ENCODE data around the gene CALHM3.

CALHM3 gene

GRCh38 chr10:103442031-103442461, 37.0 kb downstream of the CALHM3 start:
- TF ChIP-seq TAF1 (IDR thresholded peaks at IDR 0.05; ENCODE audit: borderline replicate concordance, low read depth, low read length) (no peak), POLR2AphosphoS5 (IDR thresholded peaks at IDR 0.05; ENCODE audit: low read depth, low read length) (no peak), POLR2A (IDR thresholded peaks at IDR 0.05; ENCODE audit: low read depth, low read length) (no peak)
- no peak for DNase-seq (ENCODE audit: insufficient read length)
- no peak for FAIRE-seq

- TF ChIP-seq TAF1 (IDR thresholded peaks at IDR 0.05; ENCODE audit: borderline replicate concordance, low read depth, low read length), result no peak
- no peak for TF ChIP-seq POLR2AphosphoS5 (IDR thresholded peaks at IDR 0.05; ENCODE audit: low read depth, low read length)
- no peak for TF ChIP-seq POLR2A (IDR thresholded peaks at IDR 0.05; ENCODE audit: low read depth, low read length)
- no peak for DNase-seq (ENCODE audit: insufficient read length)
- no peak for FAIRE-seq
These were observed 37.4 kb downstream of the CALHM3 start for GRCh38 chr10:103441611-103442010.

DNA sequence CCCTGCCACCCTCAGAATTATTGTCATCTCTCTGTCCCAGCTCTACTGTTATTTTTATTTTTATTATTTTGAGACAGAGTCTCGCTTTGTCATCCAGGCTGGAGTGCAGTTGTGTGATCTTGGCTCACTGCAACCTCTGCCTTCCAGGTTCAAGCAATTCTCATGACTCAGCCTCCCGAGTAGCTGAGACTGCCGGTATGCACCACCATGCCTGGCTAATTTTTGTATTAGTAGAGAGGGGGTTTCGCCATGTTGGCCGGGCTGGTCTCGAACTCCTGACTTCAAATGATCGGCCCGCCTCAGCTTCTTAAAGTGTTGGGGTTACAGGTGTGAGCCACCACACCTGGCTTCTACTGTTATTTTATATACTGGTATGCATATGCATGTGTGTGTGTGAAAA, 37.8 kb downstream of the CALHM3 start:
- FAIRE-seq (no peak), DNase-seq (ENCODE audit: insufficient read length) (no peak)
- TF ChIP-seq TAF1 (IDR thresholded peaks at IDR 0.05; ENCODE audit: borderline replicate concordance, low read depth, low read length) (no peak), POLR2AphosphoS5 (IDR thresholded peaks at IDR 0.05; ENCODE audit: low read depth, low read length) (no peak), POLR2A (IDR thresholded peaks at IDR 0.05; ENCODE audit: low read depth, low read length) (no peak)

- DNase-seq (ENCODE audit: insufficient read length) (no peak), FAIRE-seq (no peak)
- TF ChIP-seq POLR2A (IDR thresholded peaks at IDR 0.05; ENCODE audit: low read depth, low read length) (no peak), POLR2AphosphoS5 (IDR thresholded peaks at IDR 0.05; ENCODE audit: low read depth, low read length) (no peak), TAF1 (IDR thresholded peaks at IDR 0.05; ENCODE audit: borderline replicate concordance, low read depth, low read length) (no peak)
These were observed 38.6 kb downstream of the CALHM3 start for GRCh38 chr10:103440416-103440815.

- no peak for FAIRE-seq
- TF ChIP-seq POLR2AphosphoS5 (IDR thresholded peaks at IDR 0.05; ENCODE audit: low read depth, low read length) (no peak), POLR2A (IDR thresholded peaks at IDR 0.05; ENCODE audit: low read depth, low read length) (0 out of 2 replicates have a peak, but pooled peaks have one; percentile 11)
- no peak for DNase-seq (ENCODE audit: insufficient read length)
These were observed 39.3 kb downstream of the CALHM3 start for GRCh38 chr10:103439776-103440175.

DNA sequence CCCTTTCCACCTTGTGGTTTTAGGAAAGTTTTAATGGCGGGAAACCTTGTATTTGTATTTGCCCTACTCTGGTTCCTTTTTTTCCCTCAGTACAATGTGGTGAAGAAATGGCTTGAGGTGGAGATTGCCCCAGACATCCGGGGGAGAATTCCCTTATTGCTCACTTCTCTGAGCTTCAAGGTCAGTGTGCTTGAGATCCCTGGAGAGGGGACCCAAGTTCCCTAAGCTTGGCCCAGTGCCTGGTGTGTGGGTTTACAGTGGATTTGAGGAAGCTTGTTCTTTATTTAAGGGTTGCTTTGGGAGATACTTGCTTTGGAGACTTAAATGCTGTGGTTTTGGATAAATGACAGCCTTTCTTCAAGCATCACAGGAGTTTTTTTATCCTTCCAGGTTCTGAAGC, 45.2 kb downstream of the CALHM3 start:
- FAIRE-seq (no peak), DNase-seq (ENCODE audit: insufficient read length) (no peak)
- no peak for TF ChIP-seq TAF1 (IDR thresholded peaks at IDR 0.05; ENCODE audit: borderline replicate concordance, low read depth, low read length)
- no peak for TF ChIP-seq POLR2A (IDR thresholded peaks at IDR 0.05; ENCODE audit: low read depth, low read length)
- TF ChIP-seq POLR2AphosphoS5 (IDR thresholded peaks at IDR 0.05; ENCODE audit: low read depth, low read length), result no peak

DNA sequence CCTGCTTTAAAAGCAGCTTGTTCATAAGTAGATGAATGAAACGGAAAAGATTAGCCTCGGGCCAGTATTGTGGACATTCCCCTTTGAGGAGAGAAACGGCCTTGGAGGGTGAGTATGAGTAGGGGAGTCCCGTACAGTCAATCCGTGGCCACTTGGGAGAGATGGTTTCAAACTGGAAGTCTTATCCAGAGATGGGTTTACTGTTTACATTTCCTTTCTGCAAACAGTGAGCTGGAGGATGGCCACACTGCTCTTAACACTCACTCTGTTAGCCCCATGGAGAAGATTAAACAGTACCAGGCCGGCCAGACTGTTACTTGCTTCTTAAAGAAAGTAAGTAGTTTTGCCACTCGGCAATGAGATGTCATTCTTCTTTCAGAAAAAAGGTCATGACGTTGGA, 47.1 kb downstream of the CALHM3 start:
- no peak for TF ChIP-seq POLR2AphosphoS5 (IDR thresholded peaks at IDR 0.05; ENCODE audit: low read depth, low read length)
- TF ChIP-seq POLR2A (IDR thresholded peaks at IDR 0.05; ENCODE audit: low read depth, low read length), result no peak
- no peak for TF ChIP-seq TAF1 (IDR thresholded peaks at IDR 0.05; ENCODE audit: borderline replicate concordance, low read depth, low read length)
- FAIRE-seq, result no peak
- DNase-seq (ENCODE audit: insufficient read length), result no peak

- FAIRE-seq, result no peak
- DNase-seq (ENCODE audit: insufficient read length), result no peak
- TF ChIP-seq POLR2A (IDR thresholded peaks at IDR 0.05; ENCODE audit: low read depth, low read length), result no peak
- TF ChIP-seq POLR2AphosphoS5 (IDR thresholded peaks at IDR 0.05; ENCODE audit: low read depth, low read length), result no peak
- TF ChIP-seq TAF1 (IDR thresholded peaks at IDR 0.05; ENCODE audit: borderline replicate concordance, low read depth, low read length), result no peak
These were observed 49.4 kb downstream of the CALHM3 start for GRCh38 chr10:103429647-103430046.

DNA sequence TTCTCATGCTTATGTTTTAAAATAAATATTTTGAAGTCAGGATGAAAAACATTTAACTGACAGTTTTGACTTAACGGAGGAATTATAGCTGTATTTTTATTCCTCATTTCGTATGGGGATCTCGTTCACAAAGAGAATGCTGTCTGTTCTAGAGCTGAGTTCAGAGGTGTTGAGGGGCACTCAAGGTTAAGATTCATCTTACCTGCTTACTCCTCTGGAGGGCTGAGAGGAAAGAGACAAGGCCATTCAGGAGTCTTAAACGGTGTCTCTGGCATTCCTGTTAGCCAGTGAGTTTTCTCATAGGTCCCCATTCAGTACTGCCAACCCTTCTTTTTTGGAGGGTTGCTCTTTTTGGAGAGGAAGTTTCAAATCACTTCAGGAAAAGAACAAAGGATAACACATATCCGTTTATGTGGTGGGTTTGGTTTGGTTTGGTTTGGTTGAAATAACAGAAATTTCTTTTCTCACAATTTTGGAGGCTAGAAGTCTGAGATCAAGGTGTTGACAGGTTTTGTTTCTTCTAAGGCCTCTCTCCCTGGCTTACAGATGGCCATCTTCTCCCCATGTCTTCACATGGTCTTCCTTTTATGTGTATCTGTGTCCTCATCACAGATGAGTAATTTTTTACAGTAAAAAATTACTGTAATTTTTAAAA, 49.9 kb downstream of the CALHM3 start:
- FAIRE-seq, result no peak
- no peak for DNase-seq (ENCODE audit: insufficient read length)
- no peak for TF ChIP-seq POLR2AphosphoS5 (IDR thresholded peaks at IDR 0.05; ENCODE audit: low read depth, low read length)
- no peak for TF ChIP-seq POLR2A (IDR thresholded peaks at IDR 0.05; ENCODE audit: low read depth, low read length)
- no peak for TF ChIP-seq TAF1 (IDR thresholded peaks at IDR 0.05; ENCODE audit: borderline replicate concordance, low read depth, low read length)

GRCh38 chr10:103427866-103428265, 51.2 kb downstream of the CALHM3 start:
- no peak for TF ChIP-seq TAF1 (IDR thresholded peaks at IDR 0.05; ENCODE audit: borderline replicate concordance, low read depth, low read length)
- no peak for TF ChIP-seq POLR2A (IDR thresholded peaks at IDR 0.05; ENCODE audit: low read depth, low read length)
- TF ChIP-seq POLR2AphosphoS5 (IDR thresholded peaks at IDR 0.05; ENCODE audit: low read depth, low read length), result no peak
- FAIRE-seq (no peak), DNase-seq (ENCODE audit: insufficient read length) (no peak)

- DNase-seq (ENCODE audit: insufficient read length) (no peak), FAIRE-seq (no peak)
- no peak for TF ChIP-seq POLR2AphosphoS5 (IDR thresholded peaks at IDR 0.05; ENCODE audit: low read depth, low read length)
- TF ChIP-seq POLR2A (IDR thresholded peaks at IDR 0.05; ENCODE audit: low read depth, low read length), result no peak
- TF ChIP-seq TAF1 (IDR thresholded peaks at IDR 0.05; ENCODE audit: borderline replicate concordance, low read depth, low read length), result no peak
These were observed 55.3 kb downstream of the CALHM3 start for GRCh38 chr10:103423748-103424147.

Measured in GM12892 (cell line).